Suprapubic skin (tissue), 4 donors: ENCODE data around the gene TMED9.

Experiments
- CTCF ChIP-seq, 2 donors: fragments of 200-600 bp in 1 of 2; fragments of 450-650 bp in 1 of 2; sonication (generic) in 1 of 2; IDR thresholded peaks; one replicate each; pipeline ENCODE4 v1.5.1; 2016 to 2019; ENCODE audit warnings: antibody characterized with exemption in 2 of 2, mild to moderate bottlenecking in 1 of 2, moderate library complexity in 1 of 2
- POLR2A ChIP-seq, 2 donors: fragments of 450-650 bp; IDR thresholded peaks; one replicate each; pipeline ENCODE4 v1.6.1; 2017; ENCODE audit warnings: antibody characterized with exemption in 2 of 2, mild to moderate bottlenecking in 2 of 2, moderate library complexity in 2 of 2
- POLR2AphosphoS5 ChIP-seq, 3 donors: sonication (generic); formaldehyde crosslinking; IDR thresholded peaks; one replicate each; pipeline ENCODE4 v1.6.1; 2017; ENCODE audit warnings: antibody characterized with exemption in 3 of 3

GRCh38 chr5:177602458-177602830, 10.4 kb downstream of the TMED9 start:
- TF ChIP-seq POLR2AphosphoS5 (IDR thresholded peaks at IDR 0.05) (no peak), POLR2A (IDR thresholded peaks at IDR 0.05) (no peak), CTCF (IDR thresholded peaks at IDR 0.05) (no peak)
